ENCODE measurements around the gene TMBIM1. TPM values are rescaled to one million over a fixed set of nuclear protein-coding genes. Genes with fewer than 3 reads are reported as not detected.

Gene TMBIM1
- total RNA-seq, 1 donor from 2014 or later, result 9.4 TPM

GRCh38 chr2:218229851-218230250 lies 62.5 kb downstream of the TMBIM1 start:
- FAIRE-seq, result no peak

GRCh38 chr2:218229239-218229638 lies 63.1 kb downstream of the TMBIM1 start:
- FAIRE-seq, result no peak

More at GRCh38 chr2:218229851-218230250, 62.5 kb downstream of the TMBIM1 start:
- DNase-seq (ENCODE audit: low spot score in 2 of 2), result no peak

GRCh38 chr2:218228366-218229090 lies 63.8 kb downstream of the TMBIM1 start:
- FAIRE-seq (no peak), DNase-seq (ENCODE audit: low spot score in 2 of 2) (no peak)

More at GRCh38 chr2:218229239-218229638, 63.1 kb downstream of the TMBIM1 start:
- no peak for DNase-seq (ENCODE audit: low spot score in 2 of 2)

- no peak for FAIRE-seq
- no peak for DNase-seq (ENCODE audit: low spot score in 2 of 2)
Observed at GRCh38 chr2:218226903-218227302, 65.4 kb downstream of the TMBIM1 start.

Small RNAs within 50 kb of the gene (small RNA-seq; reads per million reads assigned to genes)
- gene MIR6810, result not detected

Other genes starting within 250 kb of the TMBIM1 start
- gene RUFY4, start 223.2 kb downstream of the TMBIM1 start, total RNA-seq, result not detected
- under 0.01 TPM for gene CXCR2, start 166.5 kb downstream of the TMBIM1 start, total RNA-seq
- under 0.01 TPM for gene CXCR1, start 125.5 kb downstream of the TMBIM1 start, total RNA-seq
- 139 TPM for gene ARPC2, start 75.3 kb downstream of the TMBIM1 start, total RNA-seq
- not detected for gene GPBAR1, start 31.5 kb downstream of the TMBIM1 start, total RNA-seq
- gene AAMP, start 22.4 kb downstream of the TMBIM1 start, total RNA-seq, result 98.2 TPM
- 15.1 TPM for gene PNKD, start 22.0 kb downstream of the TMBIM1 start, total RNA-seq
- gene CATIP, start 64.4 kb upstream of the TMBIM1 start, total RNA-seq, result not detected
- 0.82 TPM for gene SLC11A1, start 89.8 kb upstream of the TMBIM1 start, total RNA-seq
- gene CTDSP1, start 107.4 kb upstream of the TMBIM1 start, total RNA-seq, result 7.7 TPM
- not detected for gene VIL1, start 126.6 kb upstream of the TMBIM1 start, total RNA-seq